GM18861 (cell line): ENCODE measurements around the gene MYRF.
A peak's percentile ranks its signal among the peaks of the same experiment; 100 is the strongest.

Source experiments
- ATAC-seq: cut with Tn5 transposase; IDR thresholded peaks from one replicate; pipeline ENCODE4 v1.9.1; 2021; ENCODE audit not compliant: unreplicated experiment

The MYRF gene

DNA sequence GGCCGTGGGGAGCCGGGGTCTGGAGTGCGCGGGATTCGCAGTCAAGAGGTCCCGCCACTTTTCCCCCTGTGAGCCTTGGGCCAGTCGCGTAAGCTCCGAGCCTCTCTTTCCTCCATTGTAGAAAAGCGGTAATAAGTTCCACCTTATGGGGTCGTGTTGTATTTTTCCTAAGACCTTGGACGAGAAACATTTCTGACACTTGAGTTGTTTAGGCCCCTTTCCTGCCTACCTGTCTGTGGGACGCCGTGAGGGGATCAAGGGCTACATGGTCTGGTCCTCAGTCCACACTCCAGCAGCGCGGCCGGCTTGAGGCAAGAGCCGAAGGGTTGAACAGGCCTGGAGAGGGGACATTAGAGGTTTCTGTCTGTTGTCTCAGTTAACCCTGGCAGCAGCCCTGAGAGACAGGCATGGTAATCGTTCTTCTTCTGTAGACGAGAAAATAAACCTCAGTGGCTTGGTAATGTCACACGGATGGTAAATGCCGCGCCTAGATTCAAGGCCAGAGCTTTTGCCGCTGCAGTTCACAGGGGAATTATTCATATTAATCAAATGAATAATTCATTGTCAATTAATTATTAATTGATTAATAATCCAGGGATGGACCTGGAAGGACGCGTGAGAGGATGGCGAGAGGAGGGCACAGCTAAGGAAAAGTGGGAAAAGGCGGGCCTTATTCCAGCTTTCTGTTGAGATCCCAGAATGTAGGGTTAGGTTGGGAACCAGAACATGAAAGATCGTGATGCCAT lies 40.8 kb downstream of the MYRF start:
- ATAC-seq = no peak

DNA sequence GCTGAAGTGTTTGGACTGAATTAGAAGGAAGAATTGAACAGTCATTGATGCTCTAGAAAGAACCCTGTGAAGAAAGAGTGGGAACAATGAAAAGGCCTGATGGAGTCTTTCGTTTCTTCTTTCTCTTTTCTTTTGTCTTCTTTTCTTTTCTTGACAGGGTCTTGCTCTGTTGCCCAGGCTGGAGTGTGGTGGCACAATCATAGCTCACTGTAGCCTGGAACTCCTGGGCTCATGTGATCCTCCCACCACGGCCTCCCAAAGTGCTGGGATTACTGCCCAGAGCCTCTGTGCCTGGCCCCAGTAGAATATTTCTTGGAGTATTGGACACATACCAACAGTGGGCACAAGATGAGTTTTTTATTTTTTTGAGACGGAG lies 41.4 kb downstream of the MYRF start:
- ATAC-seq = no peak

DNA sequence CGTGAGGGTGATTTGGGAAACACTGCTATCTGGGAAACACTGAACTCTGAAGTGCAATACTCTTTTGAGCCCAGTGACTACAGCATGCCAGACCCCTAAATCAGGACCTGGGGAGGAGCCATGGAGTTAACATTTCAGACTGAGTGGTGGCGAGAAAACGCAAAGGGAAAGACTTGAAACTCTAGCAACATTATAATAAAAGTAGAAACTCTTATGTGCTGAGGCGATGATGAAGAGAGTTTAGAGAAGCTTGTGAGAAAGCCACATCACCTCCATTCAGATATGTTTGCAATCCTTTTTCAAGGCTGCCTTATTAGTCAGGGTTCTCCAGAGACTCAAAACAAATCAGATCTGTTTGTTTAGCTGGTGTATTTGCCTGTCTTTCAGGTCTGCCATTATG lies 42.1 kb downstream of the MYRF start:
- no peak for ATAC-seq

DNA sequence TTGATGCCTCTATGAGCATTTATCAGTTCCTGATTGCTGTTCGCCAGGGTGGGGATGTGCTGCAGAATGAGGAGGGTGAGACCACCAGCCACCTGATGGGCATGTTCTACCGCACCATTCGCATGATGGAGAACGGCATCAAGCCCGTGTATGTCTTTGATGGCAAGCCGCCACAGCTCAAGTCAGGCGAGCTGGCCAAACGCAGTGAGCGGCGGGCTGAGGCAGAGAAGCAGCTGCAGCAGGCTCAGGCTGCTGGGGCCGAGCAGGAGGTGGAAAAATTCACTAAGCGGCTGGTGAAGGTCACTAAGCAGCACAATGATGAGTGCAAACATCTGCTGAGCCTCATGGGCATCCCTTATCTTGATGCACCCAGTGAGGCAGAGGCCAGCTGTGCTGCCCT lies 43.0 kb downstream of the MYRF start:
- ATAC-seq = no peak

DNA sequence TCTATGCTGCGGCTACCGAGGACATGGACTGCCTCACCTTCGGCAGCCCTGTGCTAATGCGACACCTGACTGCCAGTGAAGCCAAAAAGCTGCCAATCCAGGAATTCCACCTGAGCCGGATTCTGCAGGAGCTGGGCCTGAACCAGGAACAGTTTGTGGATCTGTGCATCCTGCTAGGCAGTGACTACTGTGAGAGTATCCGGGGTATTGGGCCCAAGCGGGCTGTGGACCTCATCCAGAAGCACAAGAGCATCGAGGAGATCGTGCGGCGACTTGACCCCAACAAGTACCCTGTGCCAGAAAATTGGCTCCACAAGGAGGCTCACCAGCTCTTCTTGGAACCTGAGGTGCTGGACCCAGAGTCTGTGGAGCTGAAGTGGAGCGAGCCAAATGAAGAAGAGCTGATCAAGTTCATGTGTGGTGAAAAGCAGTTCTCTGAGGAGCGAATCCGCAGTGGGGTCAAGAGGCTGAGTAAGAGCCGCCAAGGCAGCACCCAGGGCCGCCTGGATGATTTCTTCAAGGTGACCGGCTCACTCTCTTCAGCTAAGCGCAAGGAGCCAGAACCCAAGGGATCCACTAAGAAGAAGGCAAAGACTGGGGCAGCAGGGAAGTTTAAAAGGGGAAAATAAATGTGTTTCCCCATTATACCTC lies 43.6 kb downstream of the MYRF start:
- ATAC-seq = no peak

DNA sequence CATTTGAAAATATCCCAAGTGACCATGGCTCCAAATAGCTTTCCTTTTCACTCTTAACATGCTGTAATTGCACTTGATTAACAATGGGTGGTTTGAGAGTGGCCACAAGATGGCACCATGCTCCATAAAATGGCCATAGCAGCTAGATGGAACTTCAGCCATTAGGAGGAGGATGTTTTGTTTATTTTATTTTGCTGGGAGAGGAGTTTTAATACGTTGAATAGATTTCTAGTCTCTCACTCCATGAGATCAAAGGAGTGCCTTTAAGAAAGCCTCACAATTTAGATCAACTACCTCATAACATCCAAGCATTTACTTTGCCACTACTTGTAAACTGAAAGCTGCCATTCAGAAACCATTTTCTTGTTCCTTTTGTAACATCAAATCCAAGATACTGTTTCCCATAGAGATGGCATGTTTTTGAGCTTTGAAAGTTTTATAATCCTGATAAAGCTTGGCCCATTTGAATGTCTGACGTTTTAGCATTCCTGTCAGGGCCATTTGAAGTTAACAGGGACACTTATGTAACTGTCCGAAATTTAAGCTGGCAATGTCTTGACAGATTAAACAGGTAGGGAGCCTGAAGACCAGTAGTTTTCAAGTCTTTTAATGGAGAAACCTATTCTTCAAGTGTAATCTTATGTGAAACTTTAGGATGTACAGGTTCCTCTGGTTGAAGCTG lies 45.0 kb downstream of the MYRF start:
- ATAC-seq = no peak

DNA sequence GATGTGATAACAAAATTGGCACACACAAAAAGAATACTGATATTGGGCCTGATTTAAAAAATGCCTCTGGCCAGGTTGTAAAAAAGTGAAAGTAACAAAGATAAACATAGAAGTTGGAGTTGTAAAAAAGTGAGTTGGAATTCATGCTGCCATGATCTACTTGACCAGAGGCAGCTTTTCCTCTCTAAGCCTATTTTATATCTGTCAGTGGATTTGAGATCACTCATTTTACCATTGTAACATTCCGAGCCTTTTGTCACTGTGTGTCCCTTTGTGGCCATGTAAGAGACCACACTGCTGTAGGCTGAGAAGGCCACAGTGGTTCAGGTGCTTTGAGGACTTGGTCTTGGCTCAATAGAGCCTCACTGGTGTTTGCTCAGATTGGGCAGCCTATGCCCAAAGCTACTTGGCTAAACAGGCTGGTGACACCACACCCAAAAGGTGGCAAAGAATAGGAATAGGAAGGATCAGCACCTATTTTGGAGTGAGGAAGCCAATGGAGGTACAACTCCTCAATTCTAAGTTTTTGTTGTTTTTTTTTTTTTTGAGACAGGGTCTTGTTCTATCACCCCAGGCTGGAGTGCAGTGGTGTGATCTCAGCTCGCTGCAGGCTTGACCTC lies 47.3 kb downstream of the MYRF start:
- no peak for ATAC-seq

DNA sequence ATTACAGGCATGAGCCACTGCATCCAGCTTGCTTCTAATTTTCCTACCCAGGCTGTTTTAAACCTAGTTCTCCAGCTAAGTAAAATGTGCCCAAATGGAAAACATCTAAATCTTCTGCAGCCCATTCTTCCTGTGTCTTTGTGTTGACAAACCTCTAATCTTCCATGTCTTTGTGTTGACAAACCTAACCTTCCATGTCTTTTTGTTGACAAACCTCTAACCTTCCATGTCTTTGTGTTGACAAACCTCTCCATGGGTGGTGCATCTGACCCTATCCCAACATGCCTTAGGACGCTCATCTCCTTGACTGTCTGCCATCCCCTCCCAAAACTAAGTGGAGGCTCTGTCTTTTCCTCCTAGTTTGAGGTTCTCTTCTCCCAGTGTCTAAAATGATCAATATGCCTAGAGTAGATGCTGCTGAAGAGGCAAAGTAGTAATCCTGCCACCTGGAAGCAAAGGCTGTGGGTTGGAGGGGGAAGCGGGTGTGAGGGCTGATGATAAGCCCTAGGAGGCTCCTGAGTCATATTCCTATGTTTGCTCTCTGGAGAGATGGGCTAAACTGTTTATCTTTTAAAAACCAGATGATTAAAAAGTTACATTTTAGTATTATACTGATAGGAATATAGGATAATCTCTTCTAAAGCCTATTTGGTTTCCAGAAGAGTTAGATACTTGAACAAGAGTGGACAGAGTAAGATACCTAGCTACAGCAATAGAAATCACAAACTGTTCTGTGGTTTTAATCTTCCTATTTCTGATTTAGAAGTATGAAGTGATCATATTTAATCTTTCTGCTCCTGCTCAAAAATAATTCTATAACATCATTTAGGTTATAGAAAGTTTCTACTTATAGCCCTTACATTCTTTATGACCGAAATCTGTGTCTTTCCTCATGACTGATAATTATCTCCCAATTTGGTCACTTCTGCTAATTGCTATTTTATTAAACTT lies 48.2 kb downstream of the MYRF start:
- no peak for ATAC-seq

DNA sequence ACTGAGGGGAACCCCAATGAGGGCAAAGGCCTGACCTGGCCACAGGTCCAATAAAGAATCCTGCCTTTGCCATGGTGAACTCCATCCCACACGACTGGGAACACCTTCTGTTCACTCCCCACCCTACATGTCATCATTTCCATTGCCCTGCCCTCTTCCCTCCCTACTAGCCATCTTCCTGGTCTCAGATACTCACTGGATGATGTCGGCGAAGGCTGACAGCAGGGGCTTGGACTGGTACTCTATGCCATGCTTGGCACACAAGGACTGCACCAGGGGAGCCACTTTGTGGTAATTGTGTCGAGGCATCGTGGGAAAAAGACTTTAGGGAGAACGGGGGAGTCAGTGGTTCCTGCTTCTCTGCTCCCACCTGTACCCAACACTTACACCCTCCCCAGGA lies 50.2 kb downstream of the MYRF start:
- ATAC-seq = no peak

DNA sequence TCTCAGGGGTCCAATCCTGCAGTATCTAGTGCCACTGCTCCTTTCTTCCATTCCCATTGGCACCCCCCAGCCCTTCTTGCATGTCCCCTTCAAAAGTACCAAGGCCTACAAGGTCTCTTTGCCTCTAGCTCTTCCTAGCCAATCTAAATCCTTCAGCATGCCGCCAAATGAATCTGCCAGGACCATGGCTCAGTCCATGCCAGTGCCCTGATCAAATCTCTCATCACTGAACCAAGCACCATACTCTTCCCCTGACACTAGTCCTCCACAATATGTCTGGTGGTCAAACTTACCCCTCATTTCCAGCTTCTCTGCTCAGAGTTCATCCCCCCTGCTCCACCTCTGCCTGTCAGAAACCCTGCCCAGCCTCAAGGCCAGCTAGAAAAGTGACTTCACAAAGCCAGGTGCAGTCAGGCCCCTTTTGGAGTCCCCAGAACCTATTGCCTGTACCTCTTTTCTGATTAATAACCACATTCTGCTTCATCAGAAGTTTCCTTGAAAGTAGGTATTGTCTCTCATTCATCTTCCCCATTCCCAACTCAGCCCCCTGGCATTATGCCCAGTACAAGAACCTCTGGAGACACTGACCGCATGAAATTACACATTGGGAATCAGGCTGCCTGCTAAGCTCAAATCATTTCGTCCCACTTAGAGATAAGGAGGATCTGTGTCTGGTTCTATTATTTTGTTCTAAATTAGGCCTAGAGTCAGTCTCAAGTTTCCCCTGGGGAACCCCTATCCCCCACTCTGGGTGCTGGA lies 51.6 kb downstream of the MYRF start:
- no peak for ATAC-seq

DNA sequence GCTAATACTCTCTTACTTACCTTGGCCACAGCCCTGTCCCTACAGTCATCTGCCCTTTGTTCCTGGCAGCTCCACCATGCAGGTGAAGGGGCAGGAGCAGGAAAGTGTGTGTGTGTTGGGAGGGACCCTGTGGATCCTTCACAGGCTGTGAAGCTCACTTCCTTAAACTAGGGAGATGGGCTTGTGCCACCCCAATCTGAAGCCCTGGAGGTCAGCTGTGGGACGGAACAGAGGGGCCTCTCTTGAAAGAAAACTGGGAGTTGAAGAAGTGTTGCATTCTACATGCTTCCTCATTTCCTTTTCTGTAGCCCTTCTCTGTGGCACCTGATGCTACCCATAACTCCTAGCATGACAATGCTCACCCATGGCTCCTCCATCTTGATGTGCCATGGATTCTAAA lies 52.7 kb downstream of the MYRF start:
- no peak for ATAC-seq

DNA sequence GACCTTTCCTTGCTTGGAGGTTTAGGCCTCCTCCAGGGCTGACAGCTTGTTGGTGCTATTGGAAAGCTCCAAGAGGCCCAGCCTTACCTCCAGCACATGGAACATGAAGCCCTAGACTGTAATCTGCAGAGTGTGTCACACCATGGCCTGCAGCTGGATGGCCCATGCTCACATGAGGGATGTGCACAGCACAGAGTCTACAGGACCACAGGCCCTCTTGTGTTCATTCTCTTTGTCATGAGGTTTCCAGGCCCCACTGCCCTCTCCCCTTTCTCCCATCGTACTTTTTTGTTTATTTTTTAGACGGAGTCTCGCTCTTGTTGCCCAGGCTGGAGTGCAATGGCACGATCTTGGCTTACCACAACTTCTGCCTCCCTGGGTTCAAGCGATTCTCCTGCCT lies 54.3 kb downstream of the MYRF start:
- ATAC-seq = no peak

DNA sequence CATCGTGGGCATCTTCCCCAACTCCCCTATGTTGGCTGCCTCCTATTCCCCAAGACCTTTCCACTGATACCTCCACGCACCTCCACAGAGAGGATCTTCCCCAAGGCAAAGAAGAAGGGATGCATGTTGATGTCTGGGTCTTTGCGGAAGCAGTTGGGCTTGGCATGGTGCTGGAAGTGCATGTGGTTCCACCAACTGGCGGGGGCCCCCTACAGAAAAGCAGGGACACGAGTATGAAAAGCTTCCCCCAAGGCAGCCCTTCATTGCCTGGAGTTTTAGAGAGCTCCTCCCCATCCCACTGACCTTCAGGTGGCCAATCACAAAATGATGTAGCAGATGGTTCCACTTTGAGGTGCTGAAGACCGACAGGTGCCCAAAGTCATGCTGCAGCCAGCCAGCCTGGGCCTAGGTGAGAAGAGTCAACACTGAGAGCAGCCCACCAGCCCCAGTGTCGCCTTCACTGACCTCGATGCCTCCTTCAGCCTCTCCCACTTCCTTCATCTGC lies 58.3 kb downstream of the MYRF start:
- no peak for ATAC-seq

DNA sequence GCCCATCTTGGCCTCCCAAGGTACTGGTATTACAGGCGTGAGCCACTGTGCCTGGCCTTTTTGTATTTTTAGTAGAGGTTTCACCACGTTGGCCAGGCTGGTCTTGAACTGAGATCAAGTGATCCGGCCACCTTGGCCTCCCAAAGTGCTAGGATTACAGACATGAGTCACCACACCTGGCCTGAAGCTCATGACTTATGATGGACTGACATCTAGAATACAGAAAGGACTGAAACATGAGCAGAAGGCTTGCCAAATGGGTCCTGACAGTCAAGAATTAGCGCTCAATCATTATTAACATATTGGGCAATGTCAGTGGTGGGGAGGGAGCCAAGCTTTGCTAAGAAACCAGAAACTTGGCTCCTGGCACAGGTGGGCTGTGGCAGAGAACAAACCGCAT lies 59.4 kb downstream of the MYRF start:
- ATAC-seq = no peak

DNA sequence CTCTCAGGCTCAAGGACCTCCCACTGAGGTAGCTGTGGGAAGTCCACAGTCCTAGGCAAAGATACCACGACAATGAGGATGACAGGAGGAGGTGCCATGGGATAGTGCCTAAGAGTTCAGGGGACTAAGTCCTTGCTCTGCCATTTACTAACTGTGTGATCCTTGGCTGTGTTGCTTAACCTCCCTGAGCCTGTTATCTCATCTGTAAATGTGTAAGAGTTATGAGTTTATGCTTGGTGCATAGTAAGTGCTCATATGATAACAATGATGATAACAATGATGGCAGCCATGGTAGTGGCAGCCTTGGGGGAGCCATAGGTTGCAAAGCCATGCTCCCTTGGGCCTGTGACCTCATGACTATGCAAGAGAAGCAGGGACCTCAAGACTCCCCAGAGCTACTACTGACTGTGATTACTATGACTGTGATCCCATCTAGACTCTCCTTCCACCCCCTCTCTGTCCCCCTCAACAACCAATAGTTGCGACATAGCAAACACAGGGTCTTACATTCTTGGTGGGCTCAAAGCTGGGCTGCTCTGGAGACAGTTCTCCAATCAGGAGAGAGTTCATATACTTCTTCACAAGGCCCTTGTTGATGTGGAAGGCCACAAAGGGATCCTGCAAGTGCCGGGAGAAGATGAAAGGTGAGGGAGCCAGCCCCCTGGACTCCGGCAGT lies 60.4 kb downstream of the MYRF start:
- no peak for ATAC-seq

DNA sequence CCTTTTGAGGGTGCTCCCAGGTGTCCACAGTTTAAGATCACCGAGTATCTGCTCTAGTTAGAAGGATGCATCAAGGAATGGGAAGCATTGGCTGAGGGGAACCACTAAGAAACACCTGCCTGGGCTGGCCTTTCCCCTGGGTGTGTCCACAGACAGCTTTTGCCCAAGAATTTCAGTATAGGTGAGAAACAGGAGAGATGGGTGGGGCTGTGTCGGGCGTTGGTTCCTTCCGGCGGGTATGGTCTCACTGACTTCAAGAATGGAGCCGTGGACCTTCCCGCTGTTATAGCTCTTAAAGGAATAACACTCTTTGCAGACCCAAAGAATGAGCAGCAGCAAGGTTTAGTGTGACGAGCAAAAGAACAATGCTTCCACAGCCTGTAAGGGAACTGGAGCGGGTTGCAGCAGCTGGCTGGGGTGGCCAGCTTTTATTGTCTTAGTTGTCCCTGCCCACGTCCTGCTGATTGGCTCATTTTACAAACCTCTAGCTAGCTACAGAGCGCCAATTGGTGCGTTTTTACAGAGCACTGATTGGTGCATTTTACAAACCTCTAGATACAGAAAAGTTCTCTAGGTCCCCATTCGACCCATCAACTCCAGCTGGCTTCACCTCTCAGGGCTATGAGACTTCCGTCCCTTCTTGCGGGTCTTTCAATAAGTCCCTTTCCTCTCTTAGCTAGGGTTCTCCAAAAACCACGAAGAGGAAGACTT lies 62.0 kb downstream of the MYRF start:
- ATAC-seq = no peak

DNA sequence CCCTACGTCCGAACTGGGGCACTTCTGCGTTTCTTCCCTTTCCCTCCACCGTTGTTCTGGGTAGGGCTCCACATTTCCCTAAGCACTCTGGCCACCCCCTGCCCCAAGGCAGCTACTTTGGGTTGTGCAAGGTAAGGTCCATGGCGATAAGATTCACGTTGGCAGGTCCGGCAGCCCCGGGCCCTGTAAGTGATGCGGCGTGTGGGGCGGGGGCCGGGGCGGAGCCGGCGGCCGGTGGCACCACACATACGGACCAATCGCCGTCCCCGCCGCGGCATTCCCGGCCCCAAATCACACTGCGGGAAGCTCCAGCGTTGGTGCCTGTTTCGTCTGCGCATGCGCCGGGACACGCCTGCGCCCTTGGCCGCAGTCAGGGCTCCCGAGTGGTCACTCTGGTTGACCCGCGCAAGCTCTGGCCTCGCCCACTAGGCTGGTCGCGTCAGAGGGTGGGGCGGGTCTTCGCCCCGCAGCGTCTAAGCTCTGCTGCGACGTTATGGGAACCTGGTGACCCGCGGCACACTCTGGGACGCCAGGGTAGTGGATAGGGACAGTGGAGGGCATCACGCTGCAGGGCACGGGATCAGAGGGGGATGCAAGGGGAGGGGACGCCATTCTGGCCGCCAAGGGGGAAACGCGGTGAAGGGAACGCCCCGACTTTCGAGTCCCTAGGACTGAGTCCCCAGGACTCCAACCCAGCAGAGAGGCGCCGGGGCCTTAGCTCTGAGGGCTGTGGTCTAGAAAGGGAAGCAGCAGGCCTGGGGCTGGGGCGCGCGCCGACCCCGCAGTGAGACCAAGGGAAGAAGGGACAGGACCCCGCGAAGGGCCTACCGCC lies 62.7 kb downstream of the MYRF start:
- ATAC-seq = peak; percentile 57
